Progenitor cell of endocrine pancreas (in vitro differentiated cells): ENCODE results near the gene CASP14. TPM values are rescaled to one million over a fixed set of nuclear protein-coding genes. Genes with fewer than 3 reads are reported as not detected.

Experiments used
- DNase-seq: peaks from one replicate; pipeline ENCODE4 v3.0.0; 2021; ENCODE audit warnings: low spot score; ENCODE audit not compliant: unreplicated experiment
- H3K27ac Mint-ChIP-seq: 2 replicates; pipeline ENCODE4 v1.8.0; 2021; ENCODE audit warnings: mild to moderate bottlenecking, moderate library complexity, mixed read lengths
- H3K27me3 Mint-ChIP-seq: 2 replicates; pipeline ENCODE4 v1.8.0; 2021; ENCODE audit warnings: mixed read lengths
- H3K36me3 Mint-ChIP-seq: 2 replicates; pipeline ENCODE4 v1.8.0; 2022; ENCODE audit warnings: mixed read lengths; ENCODE audit not compliant: insufficient read depth
- H3K4me1 Mint-ChIP-seq: 2 replicates; pipeline ENCODE4 v1.8.0; 2021; ENCODE audit warnings: low read depth, mixed read lengths
- H3K4me3 Mint-ChIP-seq: 2 replicates; pipeline ENCODE4 v1.8.0; 2021; ENCODE audit warnings: low read depth, mild to moderate bottlenecking, moderate library complexity, mixed read lengths
- H3K9me3 Mint-ChIP-seq: 2 replicates; pipeline ENCODE4 v1.8.0; 2021; ENCODE audit warnings: low read depth, mixed read lengths
- CTCF ChIP-seq: fragments of 200-600 bp; sonication (generic); IDR thresholded peaks from one replicate; pipeline ENCODE4 v1.5.0; 2021; ENCODE audit warnings: antibody characterized with exemption, mild to moderate bottlenecking; ENCODE audit not compliant: unreplicated experiment
- total RNA-seq: library from RNA; stranded (reverse); gene quantifications from 2 replicates; pipeline ENCODE4 v1.2.1, GENCODE V29; 2021

The CASP14 gene
- total RNA-seq, 1 donor from 2014 or later: not detected

GRCh38 chr19:15035795-15036311 is 13.4 kb upstream of the CASP14 start:
- no peaks in the 10 kb centered on the region for H3K27me3 Mint-ChIP-seq
- TF ChIP-seq CTCF: no peak
- H3K9me3 Mint-ChIP-seq: peaks cover 45% of the 10 kb centered on the region
- H3K36me3 Mint-ChIP-seq: peaks cover 1% of the 10 kb centered on the region
- no peak overlapping the region for H3K27ac Mint-ChIP-seq
- no peak for DNase-seq
- no peaks in the 10 kb centered on the region for H3K4me1 Mint-ChIP-seq
- H3K4me3 Mint-ChIP-seq: no peak overlapping the region

GRCh38 chr19:15037586-15037985 is 11.7 kb upstream of the CASP14 start:
- Mint-ChIP-seq H3K27me3 (no peaks in the 10 kb centered on the region), H3K27ac (no peak overlapping the region), H3K4me1 (no peaks in the 10 kb centered on the region), H3K36me3 (peaks cover 1% of the 10 kb centered on the region), H3K4me3 (no peak overlapping the region), H3K9me3 (peaks cover 36% of the 10 kb centered on the region)
- DNase-seq: no peak
- TF ChIP-seq CTCF: no peak

- no peak for DNase-seq
- Mint-ChIP-seq H3K27ac (no peak overlapping the region), H3K27me3 (no peaks in the 10 kb centered on the region), H3K36me3 (peaks cover 1% of the 10 kb centered on the region), H3K4me1 (no peaks in the 10 kb centered on the region), H3K9me3 (peaks cover 36% of the 10 kb centered on the region), H3K4me3 (no peak overlapping the region)
- TF ChIP-seq CTCF: no peak
These were observed 11.0 kb upstream of the CASP14 start for GRCh38 chr19:15038294-15038693.

GRCh38 chr19:15042003-15042402 is 7.3 kb upstream of the CASP14 start:
- Mint-ChIP-seq H3K4me1 (no peaks in the 10 kb centered on the region), H3K9me3 (peaks cover 30% of the 10 kb centered on the region)

GRCh38 chr19:15042826-15043225 is 6.5 kb upstream of the CASP14 start:
- no peak overlapping the region for H3K4me3 Mint-ChIP-seq
- H3K9me3 Mint-ChIP-seq: peaks cover 32% of the 10 kb centered on the region
- H3K27me3 Mint-ChIP-seq: no peaks in the 10 kb centered on the region
- TF ChIP-seq CTCF: no peak
- H3K27ac Mint-ChIP-seq: no peak overlapping the region
- H3K36me3 Mint-ChIP-seq: peaks cover 1% of the 10 kb centered on the region
- no peak for DNase-seq
- H3K4me1 Mint-ChIP-seq: no peaks in the 10 kb centered on the region

More at GRCh38 chr19:15042003-15042402, 7.3 kb upstream of the CASP14 start:
- H3K4me3 Mint-ChIP-seq: no peak overlapping the region
- TF ChIP-seq CTCF: no peak
- no peaks in the 10 kb centered on the region for H3K27me3 Mint-ChIP-seq
- H3K27ac Mint-ChIP-seq: no peak overlapping the region
- peaks cover 1% of the 10 kb centered on the region for H3K36me3 Mint-ChIP-seq
- DNase-seq: no peak
